Activated CD4-positive, alpha-beta T cell treated with anti-CD3 and anti-CD28 coated beads, Interleukin-2, Interleukin-6, amounts not matched to agents 100 ng/mL and 50 ng/mL, durations not matched to agents 16 hours and 8 hours (primary cell): ENCODE measurements around the gene PRR33.
"Not testable (repeated sequence)": the region's sequence is repeated elsewhere in the genome, so short reads cannot be mapped to it uniquely, and the experiment has no call there.

Experiments
- DNase-seq: peaks from one replicate; pipeline ENCODE4 v3.0.0-alpha.2; 2020

PRR33 gene

DNA sequence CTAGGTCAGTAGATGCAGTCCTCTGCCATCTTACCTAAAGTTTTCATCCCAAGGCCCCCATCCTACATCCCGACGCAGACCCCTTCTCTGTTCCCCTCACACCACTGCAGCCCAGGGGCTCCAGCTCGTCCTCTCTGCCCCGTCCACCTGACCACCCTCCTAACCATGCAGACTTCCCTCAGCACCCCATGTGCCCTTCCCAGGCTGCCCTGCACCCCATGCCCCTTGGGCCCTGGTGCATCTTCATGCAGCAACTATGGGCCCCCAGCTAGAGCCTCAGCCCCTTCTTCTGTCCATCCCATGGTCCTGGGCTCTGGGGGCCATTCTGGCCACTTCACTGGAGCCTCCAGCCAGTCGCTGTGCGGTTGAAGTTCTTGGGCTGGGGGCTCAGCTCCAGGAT, 2.9 kb downstream of the PRR33 start:
- DNase-seq = no peak

DNA sequence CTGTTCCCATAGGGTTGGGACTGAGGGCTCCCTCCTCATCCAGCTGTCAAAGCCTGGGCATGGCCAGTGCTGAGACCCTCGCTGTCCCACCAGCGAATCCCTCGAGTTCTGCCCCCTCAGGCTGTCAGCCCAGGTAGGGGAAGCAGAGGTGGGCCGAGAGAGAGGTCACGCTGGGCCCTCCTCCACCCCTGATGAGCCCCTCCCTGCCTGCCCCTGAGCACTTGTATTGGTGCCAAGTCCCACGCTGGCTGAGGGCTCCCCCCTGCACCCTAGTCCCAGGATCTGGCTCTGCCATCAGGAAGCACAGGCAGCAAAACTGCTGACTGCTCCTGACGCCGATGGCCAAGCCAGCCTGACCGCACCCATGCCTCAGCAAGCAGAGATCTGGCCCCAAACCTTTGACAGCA, 3.3 kb downstream of the PRR33 start:
- no peak for DNase-seq

DNA sequence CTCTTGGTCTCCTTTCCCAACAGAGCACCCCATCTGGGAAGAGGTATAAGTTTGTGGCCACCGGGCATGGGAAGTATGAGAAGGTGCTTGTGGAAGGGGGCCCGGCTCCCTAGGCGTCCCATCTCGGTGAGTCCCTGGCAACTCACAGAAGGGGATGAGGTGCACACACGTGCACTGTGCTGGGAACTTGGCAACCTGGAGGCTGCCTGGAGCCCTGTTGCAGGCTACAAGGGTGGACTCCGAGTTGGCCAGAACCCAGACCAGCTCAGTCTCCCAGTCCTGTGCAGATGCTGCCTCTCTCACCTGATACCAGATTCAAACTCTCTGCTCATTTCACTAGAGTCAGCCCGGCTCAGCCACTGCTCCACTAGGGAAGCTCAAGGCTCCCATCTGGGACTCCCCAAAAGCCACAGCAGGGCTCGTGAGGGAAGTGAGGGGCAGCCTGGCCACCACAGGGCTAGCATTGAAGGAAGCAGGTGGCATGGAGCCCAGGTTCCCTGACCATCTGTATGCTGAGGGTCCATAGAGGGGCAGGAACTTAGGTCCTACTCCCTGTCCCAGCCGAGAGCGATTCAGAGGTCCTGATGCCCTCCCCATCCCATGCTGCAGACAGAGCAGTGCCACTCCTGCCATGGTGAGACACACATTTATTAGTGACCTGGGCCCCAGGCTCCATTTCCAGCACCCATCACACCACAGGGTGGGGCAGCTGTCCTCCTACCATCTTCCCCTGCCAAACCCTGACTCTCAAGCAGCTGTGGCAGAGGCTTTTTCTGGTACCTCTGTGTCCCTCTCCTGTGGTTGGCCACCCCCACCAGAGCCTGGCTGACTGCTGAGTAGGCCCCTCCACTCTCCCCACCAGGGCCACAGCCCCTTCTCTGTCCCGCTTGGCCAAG, 4.0 kb downstream of the PRR33 start:
- DNase-seq = no peak

GRCh38 chr11:1886551-1886950, 5.1 kb downstream of the PRR33 start:
- not testable (repeated sequence) for DNase-seq

DNA sequence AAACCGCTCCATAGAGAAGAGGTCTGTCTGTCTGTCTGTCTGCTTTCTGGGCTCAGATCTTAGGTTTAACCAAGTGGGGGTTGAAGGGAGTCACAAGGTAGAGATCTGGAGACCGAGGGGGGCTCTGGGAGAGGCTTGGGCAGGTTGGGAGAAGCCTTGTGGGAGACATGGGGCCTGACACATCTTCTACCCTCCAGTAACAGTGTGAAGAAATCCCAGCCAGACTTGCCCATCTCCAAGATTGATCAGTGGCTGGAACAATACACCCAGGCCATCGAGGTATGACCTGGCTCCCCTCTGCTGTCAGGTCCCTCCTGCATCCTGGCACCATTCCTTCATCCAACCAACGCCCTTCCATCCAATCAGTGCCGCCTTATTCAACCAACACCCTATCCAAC, 7.4 kb downstream of the PRR33 start:
- DNase-seq = no peak

- no peak for DNase-seq
Measured at GRCh38 chr11:1883346-1884302, 8.1 kb downstream of the PRR33 start.

GRCh38 chr11:1882265-1883238, 9.1 kb downstream of the PRR33 start:
- peak; percentile 88 for DNase-seq

DNA sequence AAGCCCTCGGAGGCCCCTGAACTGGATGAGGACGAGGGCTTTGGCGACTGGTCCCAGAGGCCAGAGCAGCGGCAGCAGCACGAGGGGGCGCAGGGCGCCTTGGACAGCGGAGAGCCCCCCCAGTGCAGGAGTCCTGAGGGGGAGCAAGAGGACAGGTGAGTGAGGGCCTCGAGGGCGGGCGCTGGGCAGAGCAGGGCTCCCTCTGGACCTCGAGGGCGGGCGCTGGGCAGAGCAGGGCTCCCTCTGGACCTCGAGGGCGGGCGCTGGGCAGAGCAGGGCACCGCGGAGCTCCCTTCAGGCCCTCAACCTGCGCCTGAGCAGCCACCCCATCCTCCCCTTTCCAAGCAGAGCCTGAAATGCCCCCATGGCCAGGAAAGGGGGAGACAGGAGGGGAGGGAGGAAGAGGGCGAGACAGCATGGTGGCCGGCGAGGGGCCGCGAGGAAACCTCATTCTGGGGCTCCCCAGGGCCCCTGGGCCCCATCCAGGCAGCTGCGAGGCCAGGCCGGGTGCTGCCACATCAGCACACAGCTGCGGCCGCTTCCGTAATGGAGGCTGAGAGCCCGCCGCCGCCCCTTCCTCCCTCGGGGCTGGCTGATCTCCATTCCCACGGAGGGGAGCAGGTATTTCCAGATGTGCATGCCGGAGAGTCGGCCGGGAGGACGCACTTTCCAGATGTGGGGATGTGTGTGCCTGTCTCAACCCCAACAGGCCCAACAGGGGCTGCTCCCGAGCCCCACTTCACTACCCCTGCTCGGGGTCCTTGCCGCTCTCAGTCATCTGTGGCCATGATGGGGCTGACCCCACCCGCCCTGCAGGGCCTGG, 10.0 kb downstream of the PRR33 start:
- DNase-seq = no peak

DNA sequence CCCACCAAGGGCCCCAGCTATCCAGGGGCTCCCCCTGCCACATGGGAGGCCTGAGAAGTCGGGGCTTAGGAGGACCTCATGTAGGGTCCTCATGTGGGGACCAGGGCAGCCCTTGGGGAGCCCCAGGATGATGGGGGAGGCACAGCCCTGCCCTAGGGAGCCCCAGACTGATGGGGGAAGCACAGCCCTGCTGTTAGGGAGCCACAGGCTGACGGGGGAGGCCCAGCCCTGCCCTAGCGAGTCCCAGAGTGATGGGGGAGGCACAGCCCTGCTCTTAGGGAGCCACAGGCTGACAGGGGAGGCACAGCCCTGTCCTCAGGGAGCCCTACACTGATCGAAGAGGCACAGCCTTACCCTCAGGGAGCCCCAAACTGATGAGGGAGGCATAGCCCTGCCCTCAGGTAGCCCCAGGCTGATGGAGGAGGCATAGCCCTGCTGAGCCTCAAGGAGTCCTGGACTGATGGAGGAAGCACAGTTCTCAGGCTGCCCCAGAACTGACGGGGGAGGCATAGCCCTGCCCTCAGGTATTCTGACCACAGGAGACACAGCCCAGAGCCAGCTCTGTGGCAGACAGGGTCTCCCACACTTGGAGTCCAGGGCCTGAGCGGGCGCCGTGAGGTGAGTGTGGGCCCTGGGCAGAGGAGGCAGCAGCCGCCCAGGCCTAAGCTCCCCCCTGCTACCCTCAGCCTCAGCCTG, 10.8 kb downstream of the PRR33 start:
- no peak for DNase-seq

DNA sequence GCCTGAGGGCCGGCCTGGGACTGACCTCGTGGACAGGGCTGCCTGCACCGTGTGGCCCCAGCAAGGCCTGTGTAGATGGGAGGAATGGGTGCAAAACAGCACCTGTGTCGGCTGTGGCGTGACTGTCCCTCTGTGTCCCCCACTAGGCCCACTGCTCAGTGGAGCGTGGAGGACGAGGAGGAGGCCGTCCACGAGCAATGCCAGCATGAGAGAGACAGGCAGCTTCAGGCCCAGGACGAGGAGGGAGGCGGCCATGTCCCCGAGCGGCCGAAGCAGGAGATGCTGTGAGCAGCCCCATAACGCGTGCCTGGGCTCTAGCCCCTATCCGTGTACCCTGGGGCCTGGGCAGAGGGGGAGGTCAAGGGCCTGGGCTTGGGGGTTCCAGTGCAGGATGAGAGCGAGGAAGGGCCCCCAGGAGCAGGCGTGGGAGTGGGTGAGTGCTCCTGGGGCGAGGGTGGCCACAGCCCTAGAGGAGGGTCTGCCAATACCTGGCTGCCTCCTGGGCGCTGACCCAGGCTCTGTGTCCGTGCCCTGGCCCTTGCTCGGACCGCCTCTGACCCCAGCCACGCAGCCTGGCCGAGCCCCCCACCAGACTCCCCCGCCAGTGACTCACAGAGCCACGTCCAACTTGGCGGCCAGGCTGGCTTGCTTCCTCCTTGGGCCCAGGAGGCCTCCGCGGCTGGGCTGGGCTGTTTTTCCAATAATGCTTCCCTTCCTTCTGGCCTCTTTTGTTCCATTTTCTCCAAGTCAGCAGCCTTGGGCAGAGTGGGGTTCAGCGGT, 11.6 kb downstream of the PRR33 start:
- no peak for DNase-seq

GRCh38 chr11:1879342-1879940, 12.3 kb downstream of the PRR33 start:
- DNase-seq = no peak

- DNase-seq = no peak
Measured at GRCh38 chr11:1878137-1879031, 13.3 kb downstream of the PRR33 start.

DNA sequence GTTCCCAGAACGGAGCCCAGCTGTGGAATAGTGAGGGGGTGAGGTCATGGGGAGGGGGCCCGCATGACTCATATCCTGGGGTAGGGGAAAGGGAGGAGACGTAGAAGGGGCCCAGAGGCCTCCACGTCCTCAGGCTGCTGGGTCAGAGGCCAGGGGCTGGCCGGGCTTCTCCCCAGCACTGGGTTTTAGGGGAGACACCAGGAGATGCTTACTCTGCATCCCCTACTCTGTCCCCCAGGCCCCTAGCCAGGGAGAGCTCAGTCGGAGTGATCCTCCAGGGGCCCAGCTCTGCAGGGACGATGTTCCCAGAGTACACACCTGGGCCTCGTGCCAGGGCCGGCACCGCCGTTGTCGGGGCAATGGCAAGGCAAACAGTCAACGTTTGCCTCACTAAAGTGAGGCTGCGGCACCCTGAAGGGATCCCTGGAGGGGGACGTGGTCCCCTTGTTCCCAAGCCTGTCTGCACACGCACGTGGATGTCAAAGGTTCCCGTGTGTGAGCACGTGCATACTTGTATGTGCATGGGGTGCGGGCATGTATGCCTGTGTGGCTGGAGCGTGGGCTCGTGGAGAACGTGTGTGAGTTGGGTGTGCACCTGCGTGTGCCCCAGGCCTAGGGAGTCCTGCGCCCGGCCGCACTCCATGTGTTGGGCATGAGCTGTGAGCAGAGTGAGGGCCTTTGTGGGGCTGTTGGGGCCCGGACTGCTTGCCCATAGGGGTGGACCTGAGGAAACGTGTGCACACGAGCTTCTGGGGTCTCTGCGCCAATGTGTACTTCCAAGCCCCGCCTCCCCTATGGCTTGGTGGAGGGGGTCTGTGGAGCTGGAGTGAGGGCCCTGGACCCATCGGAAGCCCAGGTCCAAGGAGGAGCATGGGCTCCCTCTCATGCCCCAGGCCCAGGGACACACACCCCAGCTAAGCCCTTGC, 14.2 kb downstream of the PRR33 start:
- DNase-seq = no peak

- no peak for DNase-seq
Measured at GRCh38 chr11:1876361-1877063, 15.2 kb downstream of the PRR33 start.

- DNase-seq = not testable (repeated sequence)
Measured at GRCh38 chr11:1875851-1876301, 15.8 kb downstream of the PRR33 start.

- no peak for DNase-seq
Measured at GRCh38 chr11:1875093-1875850, 16.4 kb downstream of the PRR33 start.
